IPS-NIHi7 (cell line): ENCODE data around the gene LRCH3.
"Not testable (repeated sequence)": the region's sequence is repeated elsewhere in the genome, so short reads cannot be mapped to it uniquely, and the experiment has no call there.

ENCODE experiments used
- DNase-seq: peaks from one replicate; pipeline ENCODE4 v3.0.0; 2012; ENCODE audit warnings: mixed read lengths; ENCODE audit errors: extremely low spot score

LRCH3 gene

DNA sequence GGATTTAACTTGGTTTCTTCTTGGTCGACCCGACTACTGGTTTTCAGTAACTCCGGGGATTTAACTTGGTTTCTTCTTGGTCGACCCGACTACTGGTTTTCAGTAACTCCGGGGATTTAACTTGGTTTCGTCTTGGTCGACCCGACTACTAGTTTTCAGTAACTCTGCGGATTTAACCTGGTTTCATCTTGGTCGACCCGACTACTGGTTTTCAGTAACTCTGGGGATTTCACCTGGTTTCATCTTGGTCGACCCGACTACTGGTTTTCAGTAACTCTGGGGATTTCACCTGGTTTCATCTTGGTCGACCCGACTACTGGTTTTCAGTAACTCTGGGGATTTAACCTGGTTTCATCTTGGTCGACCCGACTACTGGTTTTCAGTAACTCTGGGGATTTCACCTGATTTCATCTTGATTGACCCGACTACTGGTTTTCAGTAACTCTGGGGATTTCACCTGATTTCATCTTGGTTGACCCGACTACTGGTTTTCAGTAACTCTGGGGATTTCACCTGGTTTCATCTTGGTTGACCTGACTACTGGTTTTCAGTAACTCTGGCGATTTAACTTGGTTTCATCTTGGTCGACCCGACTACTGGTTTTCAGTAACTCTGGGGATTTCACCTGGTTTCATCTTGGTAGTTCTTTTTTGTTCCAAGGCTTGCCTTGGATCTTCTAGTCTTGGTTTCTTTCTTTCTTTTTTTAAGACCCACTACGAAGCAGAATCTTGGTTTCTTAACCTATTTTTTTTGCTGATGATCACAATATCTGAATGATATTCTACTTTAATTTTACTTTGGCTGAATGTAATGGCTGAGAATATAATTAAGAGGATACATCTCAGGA, 130.6 kb downstream of the LRCH3 start:
- not testable (repeated sequence) for DNase-seq

DNA sequence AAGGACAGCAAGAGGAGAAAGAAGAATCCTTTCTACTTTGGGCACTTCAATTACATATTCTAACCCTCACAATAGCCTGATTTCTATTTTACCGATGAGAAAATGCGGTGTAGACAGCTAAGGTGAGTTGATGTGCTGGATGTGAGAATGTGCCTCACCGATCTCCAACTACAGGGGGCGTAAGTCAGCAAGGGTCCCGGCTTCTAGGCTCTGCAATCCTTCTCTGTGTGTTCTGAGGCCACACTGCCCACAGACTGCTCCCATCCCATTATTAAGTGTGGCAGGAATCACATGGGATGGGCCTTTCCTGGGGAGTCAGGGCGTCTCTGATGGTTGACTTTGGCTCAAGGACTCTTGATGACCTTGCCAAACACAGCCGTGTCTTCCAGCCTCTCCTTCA, 135.4 kb downstream of the LRCH3 start:
- peak; percentile 75 for DNase-seq

DNA sequence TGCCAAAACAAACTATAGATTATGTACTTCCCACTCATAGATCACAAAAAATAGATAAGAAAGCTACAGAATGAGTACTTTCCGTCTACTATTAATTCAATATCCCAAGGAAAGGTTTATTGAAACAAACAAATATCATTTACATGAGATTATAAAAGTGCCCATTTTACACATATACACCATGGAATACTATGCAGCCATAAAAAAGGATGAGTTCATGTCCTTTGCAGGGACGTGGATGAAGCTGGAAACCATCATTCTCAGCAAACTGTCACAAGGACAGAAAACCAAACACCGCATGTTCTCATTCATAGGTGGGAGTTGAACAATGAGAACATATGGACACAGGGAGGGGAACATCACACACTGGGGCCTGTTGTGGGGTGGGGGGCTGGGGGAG, 136.5 kb downstream of the LRCH3 start:
- not testable (repeated sequence) for DNase-seq

DNA sequence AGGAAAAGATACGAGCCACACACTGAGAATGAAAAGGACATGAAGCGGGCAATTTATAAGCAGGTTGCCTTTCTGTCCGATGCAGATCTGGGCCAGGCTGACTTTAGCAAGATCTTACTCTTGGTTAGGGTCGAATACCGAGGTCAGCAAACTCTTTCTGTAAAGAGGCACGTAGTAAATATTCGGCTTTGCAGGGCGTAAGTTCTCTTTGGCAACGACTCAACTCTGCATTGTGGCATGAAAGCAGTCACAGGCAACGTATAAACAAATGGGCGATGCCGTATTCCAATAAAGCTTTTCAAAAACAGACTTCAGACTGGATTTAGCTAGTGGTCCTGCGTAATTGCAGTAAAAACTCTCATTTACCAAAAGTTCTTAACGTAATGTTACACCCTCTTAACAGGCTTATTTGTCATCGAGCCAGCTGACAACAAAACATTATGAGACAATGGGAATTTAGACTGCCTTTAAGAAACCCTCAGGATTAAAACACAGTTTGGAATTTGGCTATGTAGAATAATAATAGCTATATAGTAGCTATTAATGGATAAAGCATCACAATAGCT, 145.8 kb downstream of the LRCH3 start:
- DNase-seq, result no peak
